HEK293 (cell line): ENCODE data around the gene GPX4.

Experiments
- BCL11A ChIP-seq: fragments of 450-650 bp; formaldehyde crosslinking; IDR thresholded peaks from 2 replicates; pipeline ENCODE4 v1.5.1; 2016; ENCODE audit warnings: low read depth, missing biosample characterization, missing genetic modification characterization
- GLIS1 ChIP-seq: fragments of 450-650 bp; formaldehyde crosslinking; IDR thresholded peaks from 2 replicates; pipeline ENCODE4 v1.5.1; 2016; ENCODE audit warnings: missing biosample characterization, missing genetic modification characterization
- KLF1 ChIP-seq: fragments of 450-650 bp; formaldehyde crosslinking; IDR thresholded peaks from 2 replicates; pipeline ENCODE4 v1.5.1; 2016; ENCODE audit warnings: missing biosample characterization, missing genetic modification characterization
- MEIS1 ChIP-seq: sonication (generic); formaldehyde crosslinking; IDR thresholded peaks from 2 replicates; pipeline ENCODE4 v1.8.1; 2022; ENCODE audit warnings: missing genetic modification reagents, mild to moderate bottlenecking, borderline replicate concordance
- WT1 ChIP-seq: fragments of 450-650 bp; formaldehyde crosslinking; IDR thresholded peaks from 2 replicates; pipeline ENCODE4 v1.5.1; 2016; ENCODE audit warnings: missing biosample characterization, missing genetic modification characterization
- YY1 ChIP-seq: fragments of 450-650 bp; formaldehyde crosslinking; IDR thresholded peaks from 2 replicates; pipeline ENCODE4 v1.5.1; 2018; ENCODE audit warnings: missing biosample characterization, missing genetic modification characterization
- ZNF10 ChIP-seq: fragments of 450-650 bp; formaldehyde crosslinking; IDR thresholded peaks from 2 replicates; pipeline ENCODE4 v1.5.1; 2017; ENCODE audit warnings: missing biosample characterization, missing genetic modification characterization
- ZNF112 ChIP-seq: fragments of 450-650 bp; formaldehyde crosslinking; IDR thresholded peaks from 2 replicates; pipeline ENCODE4 v1.5.0; 2017; ENCODE audit warnings: missing biosample characterization, missing genetic modification characterization
- ZNF140 ChIP-seq: fragments of 450-650 bp; formaldehyde crosslinking; IDR thresholded peaks from 2 replicates; pipeline ENCODE4 v1.5.1; 2016; ENCODE audit warnings: missing biosample characterization, missing genetic modification characterization
- ZNF248 ChIP-seq: fragments of 450-650 bp; formaldehyde crosslinking; IDR thresholded peaks from 2 replicates; pipeline ENCODE4 v1.5.1; 2017; ENCODE audit warnings: missing biosample characterization, missing genetic modification characterization
- ZNF311 ChIP-seq: fragments of 450-650 bp; formaldehyde crosslinking; IDR thresholded peaks from 2 replicates; pipeline ENCODE4 v1.5.1; 2017; ENCODE audit warnings: missing biosample characterization, missing genetic modification characterization, borderline replicate concordance
- ZNF544 ChIP-seq: fragments of 450-650 bp; formaldehyde crosslinking; IDR thresholded peaks from 2 replicates; pipeline ENCODE4 v1.5.0; 2017; ENCODE audit warnings: missing biosample characterization, missing genetic modification characterization
- ZNF585B ChIP-seq: fragments of 450-650 bp; formaldehyde crosslinking; IDR thresholded peaks from 2 replicates; pipeline ENCODE4 v1.5.1; 2016; ENCODE audit warnings: missing biosample characterization, missing genetic modification characterization
- ZNF621 ChIP-seq: fragments of 450-650 bp; formaldehyde crosslinking; IDR thresholded peaks from 2 replicates; pipeline ENCODE4 v1.5.1; 2017; ENCODE audit warnings: missing biosample characterization, missing genetic modification characterization
- ZNF629 ChIP-seq: fragments of 450-650 bp; formaldehyde crosslinking; IDR thresholded peaks from 2 replicates; pipeline ENCODE4 v1.5.1; 2017; ENCODE audit warnings: missing biosample characterization, missing genetic modification characterization
- ZNF670 ChIP-seq: fragments of 450-650 bp; formaldehyde crosslinking; IDR thresholded peaks from 2 replicates; pipeline ENCODE4 v1.5.1; 2016; ENCODE audit warnings: missing biosample characterization, missing genetic modification characterization, low read depth
- ZSCAN23 ChIP-seq: fragments of 450-650 bp; formaldehyde crosslinking; IDR thresholded peaks from 2 replicates; pipeline ENCODE4 v1.5.1; 2016; ENCODE audit warnings: missing biosample characterization, missing genetic modification characterization
- ZSCAN30 ChIP-seq: fragments of 450-650 bp; IDR thresholded peaks from 2 replicates; pipeline ENCODE4 v1.5.1; 2018; ENCODE audit warnings: missing biosample characterization, mild to moderate bottlenecking, missing genetic modification characterization, moderate library complexity
- TF ChIP-seq, protein P1 (sequence below): IDR thresholded peaks from 2 replicates; pipeline ENCODE4 v1.6.1; 2011; ENCODE audit warnings: mild to moderate bottlenecking, low read depth, low read length, borderline replicate concordance
- TF ChIP-seq, protein P2 (sequence below): fragments of 450-650 bp; formaldehyde crosslinking; IDR thresholded peaks from 2 replicates; pipeline ENCODE4 v1.5.1; 2016; ENCODE audit warnings: missing biosample characterization, missing genetic modification characterization
- TF ChIP-seq, protein P3 (sequence below): fragments of 450-650 bp; formaldehyde crosslinking; IDR thresholded peaks from 2 replicates; pipeline ENCODE4 v1.5.1; 2017; ENCODE audit warnings: missing biosample characterization, missing genetic modification characterization
- TF ChIP-seq, protein P4 (sequence below): fragments of 450-650 bp; formaldehyde crosslinking; IDR thresholded peaks from 2 replicates; pipeline ENCODE4 v1.5.1; 2017; ENCODE audit warnings: missing biosample characterization, mild to moderate bottlenecking, missing genetic modification characterization, moderate library complexity
- TF ChIP-seq, protein P5 (sequence below): fragments of 450-650 bp; formaldehyde crosslinking; IDR thresholded peaks from 2 replicates; pipeline ENCODE4 v1.5.1; 2016; ENCODE audit warnings: missing biosample characterization, missing genetic modification characterization
- TF ChIP-seq, protein P6 (sequence below): fragments of 450-650 bp; formaldehyde crosslinking; IDR thresholded peaks from 2 replicates; pipeline ENCODE4 v1.5.1; 2016; ENCODE audit warnings: missing biosample characterization, missing genetic modification characterization
- TF ChIP-seq, protein P7 (sequence below): fragments of 450-650 bp; formaldehyde crosslinking; IDR thresholded peaks from 2 replicates; pipeline ENCODE4 v1.5.1; 2016; ENCODE audit warnings: missing biosample characterization, missing genetic modification characterization
- TF ChIP-seq, protein P8 (sequence below): fragments of 450-650 bp; formaldehyde crosslinking; IDR thresholded peaks from 2 replicates; pipeline ENCODE4 v1.5.1; 2016; ENCODE audit warnings: missing biosample characterization, missing genetic modification characterization

Gene GPX4

DNA sequence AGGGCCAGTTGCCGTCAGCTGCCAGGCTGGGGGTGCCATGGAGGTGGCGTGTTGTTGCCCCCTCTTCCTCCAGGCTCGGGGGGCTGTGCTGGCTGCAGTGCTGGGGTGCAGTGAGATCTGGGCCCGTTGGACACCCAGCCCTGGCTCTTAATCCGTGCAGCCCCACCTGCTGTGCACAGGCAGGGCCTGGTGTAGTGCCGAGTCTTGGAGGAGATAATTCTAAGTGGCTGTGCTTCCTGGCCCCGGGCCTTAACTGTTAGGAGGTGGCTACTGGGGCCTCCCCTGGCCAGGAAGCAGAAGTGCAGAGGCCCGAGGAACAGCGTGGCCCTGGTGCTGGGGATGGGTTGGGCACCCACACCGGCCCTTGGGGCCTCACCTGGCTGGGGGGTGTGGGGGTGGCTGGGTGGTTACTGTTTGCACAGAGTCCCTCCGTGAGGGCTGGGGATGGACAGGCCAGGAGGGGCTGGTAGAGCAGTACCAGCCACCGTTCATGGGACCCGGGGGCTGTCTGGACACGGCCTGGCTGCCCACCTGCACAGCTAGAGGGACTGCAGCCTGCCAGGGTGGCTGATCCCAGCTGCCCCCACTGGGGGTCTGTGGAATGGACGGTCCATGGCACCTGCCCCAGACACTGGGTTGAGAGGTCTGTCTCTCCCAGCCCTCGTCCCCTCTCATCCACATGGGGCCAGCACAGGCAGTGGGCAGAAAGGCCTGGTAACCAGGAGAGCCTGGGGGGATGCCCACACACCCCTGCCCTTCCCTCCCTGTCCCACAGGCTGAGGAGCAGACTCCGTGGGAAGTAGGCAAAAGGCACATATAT, 3.3 kb downstream of the GPX4 start (continued):
- TF ChIP-seq ZSCAN30 (tag by site-specific recombination), result 0 out of 2 replicates have a peak, but pooled peaks have one; percentile 22
- TF ChIP-seq MEIS1 (CRISPR knock-in tag), result no peak
- TF ChIP-seq KLF1 (tag by site-specific recombination), result no peak; the same call in 1 of the 2 replicates
- no peak for TF ChIP-seq ZNF10 (tag by site-specific recombination)
- no peak for TF ChIP-seq ZNF140
- TF ChIP-seq, protein P1, sequence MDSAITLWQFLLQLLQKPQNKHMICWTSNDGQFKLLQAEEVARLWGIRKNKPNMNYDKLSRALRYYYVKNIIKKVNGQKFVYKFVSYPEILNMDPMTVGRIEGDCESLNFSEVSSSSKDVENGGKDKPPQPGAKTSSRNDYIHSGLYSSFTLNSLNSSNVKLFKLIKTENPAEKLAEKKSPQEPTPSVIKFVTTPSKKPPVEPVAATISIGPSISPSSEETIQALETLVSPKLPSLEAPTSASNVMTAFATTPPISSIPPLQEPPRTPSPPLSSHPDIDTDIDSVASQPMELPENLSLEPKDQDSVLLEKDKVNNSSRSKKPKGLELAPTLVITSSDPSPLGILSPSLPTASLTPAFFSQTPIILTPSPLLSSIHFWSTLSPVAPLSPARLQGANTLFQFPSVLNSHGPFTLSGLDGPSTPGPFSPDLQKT, result no peak
- 0 out of 2 replicates have a peak, but pooled peaks have one; percentile 24 for TF ChIP-seq ZNF629 (tag by site-specific recombination)
- TF ChIP-seq BCL11A (tag by site-specific recombination), result 0 out of 2 replicates have a peak, but pooled peaks have one; percentile 31
- TF ChIP-seq ZNF248 (tag by site-specific recombination), result no peak
- TF ChIP-seq, protein P2, sequence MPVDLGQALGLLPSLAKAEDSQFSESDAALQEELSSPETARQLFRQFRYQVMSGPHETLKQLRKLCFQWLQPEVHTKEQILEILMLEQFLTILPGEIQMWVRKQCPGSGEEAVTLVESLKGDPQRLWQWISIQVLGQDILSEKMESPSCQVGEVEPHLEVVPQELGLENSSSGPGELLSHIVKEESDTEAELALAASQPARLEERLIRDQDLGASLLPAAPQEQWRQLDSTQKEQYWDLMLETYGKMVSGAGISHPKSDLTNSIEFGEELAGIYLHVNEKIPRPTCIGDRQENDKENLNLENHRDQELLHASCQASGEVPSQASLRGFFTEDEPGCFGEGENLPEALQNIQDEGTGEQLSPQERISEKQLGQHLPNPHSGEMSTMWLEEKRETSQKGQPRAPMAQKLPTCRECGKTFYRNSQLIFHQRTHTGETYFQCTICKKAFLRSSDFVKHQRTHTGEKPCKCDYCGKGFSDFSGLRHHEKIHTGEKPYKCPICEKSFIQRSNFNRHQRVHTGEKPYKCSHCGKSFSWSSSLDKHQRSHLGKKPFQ (tag by site-specific recombination), result no peak
- no peak for TF ChIP-seq ZNF621 (tag by site-specific recombination)
- TF ChIP-seq ZNF112 (tag by site-specific recombination), result no peak
- TF ChIP-seq, protein P3, sequence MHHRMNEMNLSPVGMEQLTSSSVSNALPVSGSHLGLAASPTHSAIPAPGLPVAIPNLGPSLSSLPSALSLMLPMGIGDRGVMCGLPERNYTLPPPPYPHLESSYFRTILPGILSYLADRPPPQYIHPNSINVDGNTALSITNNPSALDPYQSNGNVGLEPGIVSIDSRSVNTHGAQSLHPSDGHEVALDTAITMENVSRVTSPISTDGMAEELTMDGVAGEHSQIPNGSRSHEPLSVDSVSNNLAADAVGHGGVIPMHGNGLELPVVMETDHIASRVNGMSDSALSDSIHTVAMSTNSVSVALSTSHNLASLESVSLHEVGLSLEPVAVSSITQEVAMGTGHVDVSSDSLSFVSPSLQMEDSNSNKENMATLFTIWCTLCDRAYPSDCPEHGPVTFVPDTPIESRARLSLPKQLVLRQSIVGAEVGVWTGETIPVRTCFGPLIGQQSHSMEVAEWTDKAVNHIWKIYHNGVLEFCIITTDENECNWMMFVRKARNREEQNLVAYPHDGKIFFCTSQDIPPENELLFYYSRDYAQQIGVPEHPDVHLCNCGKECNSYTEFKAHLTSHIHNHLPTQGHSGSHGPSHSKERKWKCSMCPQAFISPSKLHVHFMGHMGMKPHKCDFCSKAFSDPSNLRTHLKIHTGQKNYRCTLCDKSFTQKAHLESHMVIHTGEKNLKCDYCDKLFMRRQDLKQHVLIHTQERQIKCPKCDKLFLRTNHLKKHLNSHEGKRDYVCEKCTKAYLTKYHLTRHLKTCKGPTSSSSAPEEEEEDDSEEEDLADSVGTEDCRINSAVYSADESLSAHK (tag by site-specific recombination), result no peak
- TF ChIP-seq, protein P4, sequence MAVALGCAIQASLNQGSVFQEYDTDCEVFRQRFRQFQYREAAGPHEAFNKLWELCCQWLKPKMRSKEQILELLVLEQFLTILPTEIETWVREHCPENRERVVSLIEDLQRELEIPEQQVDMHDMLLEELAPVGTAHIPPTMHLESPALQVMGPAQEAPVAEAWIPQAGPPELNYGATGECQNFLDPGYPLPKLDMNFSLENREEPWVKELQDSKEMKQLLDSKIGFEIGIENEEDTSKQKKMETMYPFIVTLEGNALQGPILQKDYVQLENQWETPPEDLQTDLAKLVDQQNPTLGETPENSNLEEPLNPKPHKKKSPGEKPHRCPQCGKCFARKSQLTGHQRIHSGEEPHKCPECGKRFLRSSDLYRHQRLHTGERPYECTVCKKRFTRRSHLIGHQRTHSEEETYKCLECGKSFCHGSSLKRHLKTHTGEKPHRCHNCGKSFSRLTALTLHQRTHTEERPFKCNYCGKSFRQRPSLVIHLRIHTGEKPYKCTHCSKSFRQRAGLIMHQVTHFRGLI, result peak; percentile 45; the same call in 1 of the 2 replicates
- TF ChIP-seq ZNF670 (tag by site-specific recombination), result no peak
- no peak for TF ChIP-seq ZNF585B (tag by site-specific recombination)
- TF ChIP-seq, protein P5, sequence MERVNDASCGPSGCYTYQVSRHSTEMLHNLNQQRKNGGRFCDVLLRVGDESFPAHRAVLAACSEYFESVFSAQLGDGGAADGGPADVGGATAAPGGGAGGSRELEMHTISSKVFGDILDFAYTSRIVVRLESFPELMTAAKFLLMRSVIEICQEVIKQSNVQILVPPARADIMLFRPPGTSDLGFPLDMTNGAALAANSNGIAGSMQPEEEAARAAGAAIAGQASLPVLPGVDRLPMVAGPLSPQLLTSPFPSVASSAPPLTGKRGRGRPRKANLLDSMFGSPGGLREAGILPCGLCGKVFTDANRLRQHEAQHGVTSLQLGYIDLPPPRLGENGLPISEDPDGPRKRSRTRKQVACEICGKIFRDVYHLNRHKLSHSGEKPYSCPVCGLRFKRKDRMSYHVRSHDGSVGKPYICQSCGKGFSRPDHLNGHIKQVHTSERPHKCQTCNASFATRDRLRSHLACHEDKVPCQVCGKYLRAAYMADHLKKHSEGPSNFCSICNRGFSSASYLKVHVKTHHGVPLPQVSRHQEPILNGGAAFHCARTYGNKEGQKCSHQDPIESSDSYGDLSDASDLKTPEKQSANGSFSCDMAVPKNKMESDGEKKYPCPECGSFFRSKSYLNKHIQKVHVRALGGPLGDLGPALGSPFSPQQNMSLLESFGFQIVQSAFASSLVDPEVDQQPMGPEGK (tag by site-specific recombination), result peak; percentile 84
- TF ChIP-seq, protein P6, sequence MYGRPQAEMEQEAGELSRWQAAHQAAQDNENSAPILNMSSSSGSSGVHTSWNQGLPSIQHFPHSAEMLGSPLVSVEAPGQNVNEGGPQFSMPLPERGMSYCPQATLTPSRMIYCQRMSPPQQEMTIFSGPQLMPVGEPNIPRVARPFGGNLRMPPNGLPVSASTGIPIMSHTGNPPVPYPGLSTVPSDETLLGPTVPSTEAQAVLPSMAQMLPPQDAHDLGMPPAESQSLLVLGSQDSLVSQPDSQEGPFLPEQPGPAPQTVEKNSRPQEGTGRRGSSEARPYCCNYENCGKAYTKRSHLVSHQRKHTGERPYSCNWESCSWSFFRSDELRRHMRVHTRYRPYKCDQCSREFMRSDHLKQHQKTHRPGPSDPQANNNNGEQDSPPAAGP (tag by site-specific recombination), result peak; percentile 77
- TF ChIP-seq, protein P7, sequence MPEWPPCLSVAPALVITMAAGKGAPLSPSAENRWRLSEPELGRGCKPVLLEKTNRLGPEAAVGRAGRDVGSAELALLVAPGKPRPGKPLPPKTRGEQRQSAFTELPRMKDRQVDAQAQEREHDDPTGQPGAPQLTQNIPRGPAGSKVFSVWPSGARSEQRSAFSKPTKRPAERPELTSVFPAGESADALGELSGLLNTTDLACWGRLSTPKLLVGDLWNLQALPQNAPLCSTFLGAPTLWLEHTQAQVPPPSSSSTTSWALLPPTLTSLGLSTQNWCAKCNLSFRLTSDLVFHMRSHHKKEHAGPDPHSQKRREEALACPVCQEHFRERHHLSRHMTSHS (tag by site-specific recombination), result no peak
- TF ChIP-seq ZSCAN23 (tag by site-specific recombination), result no peak
- no peak for TF ChIP-seq ZNF544 (tag by site-specific recombination)
- no peak for TF ChIP-seq ZNF311 (tag by site-specific recombination)
- TF ChIP-seq WT1 (tag by site-specific recombination), result no peak
- TF ChIP-seq GLIS1 (tag by site-specific recombination), result peak; percentile 79
- TF ChIP-seq, protein P8, sequence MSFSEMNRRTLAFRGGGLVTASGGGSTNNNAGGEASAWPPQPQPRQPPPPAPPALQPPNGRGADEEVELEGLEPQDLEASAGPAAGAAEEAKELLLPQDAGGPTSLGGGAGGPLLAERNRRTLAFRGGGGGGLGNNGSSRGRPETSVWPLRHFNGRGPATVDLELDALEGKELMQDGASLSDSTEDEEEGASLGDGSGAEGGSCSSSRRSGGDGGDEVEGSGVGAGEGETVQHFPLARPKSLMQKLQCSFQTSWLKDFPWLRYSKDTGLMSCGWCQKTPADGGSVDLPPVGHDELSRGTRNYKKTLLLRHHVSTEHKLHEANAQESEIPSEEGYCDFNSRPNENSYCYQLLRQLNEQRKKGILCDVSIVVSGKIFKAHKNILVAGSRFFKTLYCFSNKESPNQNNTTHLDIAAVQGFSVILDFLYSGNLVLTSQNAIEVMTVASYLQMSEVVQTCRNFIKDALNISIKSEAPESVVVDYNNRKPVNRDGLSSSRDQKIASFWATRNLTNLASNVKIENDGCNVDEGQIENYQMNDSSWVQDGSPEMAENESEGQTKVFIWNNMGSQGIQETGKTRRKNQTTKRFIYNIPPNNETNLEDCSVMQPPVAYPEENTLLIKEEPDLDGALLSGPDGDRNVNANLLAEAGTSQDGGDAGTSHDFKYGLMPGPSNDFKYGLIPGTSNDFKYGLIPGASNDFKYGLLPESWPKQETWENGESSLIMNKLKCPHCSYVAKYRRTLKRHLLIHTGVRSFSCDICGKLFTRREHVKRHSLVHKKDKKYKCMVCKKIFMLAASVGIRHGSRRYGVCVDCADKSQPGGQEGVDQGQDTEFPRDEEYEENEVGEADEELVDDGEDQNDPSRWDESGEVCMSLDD (tag by site-specific recombination), result peak; percentile 61; the same call in 1 of the 2 replicates
- TF ChIP-seq YY1 (tag by site-specific recombination), result no peak
